Fibroblast of lung (primary cell): ENCODE measurements around the gene ZNF541. TPM values are rescaled to one million over a fixed set of nuclear protein-coding genes. Genes with fewer than 3 reads are reported as not detected.

Source experiments
- DNase-seq, 2 donors: peaks; one replicate each; pipeline versions ENCODE4 v3.0.0 to v3.0.0-alpha.2; 2010; ENCODE audit warnings: low read depth in 2 of 2
- H2AFZ ChIP-seq: 2 replicates; pipeline ENCODE4 v1.5.1; 2012; ENCODE audit warnings: low read length, control low read depth, inconsistent platforms
- H3K27ac ChIP-seq: 2 replicates; pipeline ENCODE4 v1.5.1; 2011; ENCODE audit warnings: low read length, control low read depth; ENCODE audit not compliant: insufficient read depth
- H3K27me3 ChIP-seq: 2 replicates; pipeline ENCODE4 v1.5.1; 2011; ENCODE audit warnings: mild to moderate bottlenecking, low read length; ENCODE audit not compliant: control insufficient read depth, insufficient read depth
- H3K36me3 ChIP-seq: 2 replicates; pipeline ENCODE4 v1.5.1; 2011; ENCODE audit warnings: low read length; ENCODE audit not compliant: control insufficient read depth, insufficient read depth
- H3K4me1 ChIP-seq: 2 replicates; pipeline ENCODE4 v1.5.1; 2011; ENCODE audit warnings: low read length; ENCODE audit not compliant: control insufficient read depth, insufficient read depth; ENCODE audit errors: extremely low read depth
- H3K4me2 ChIP-seq: 2 replicates; pipeline ENCODE4 v1.5.1; 2011; ENCODE audit warnings: low read length, control low read depth; ENCODE audit not compliant: insufficient read depth; ENCODE audit errors: extremely low read depth
- H3K4me3 ChIP-seq, 4 experiments: fragments of 200-600 bp in 1 of 4; sonication (generic) in 1 of 4; replicated peaks in 1 of 4; 2 replicates each; pipeline ENCODE4 v1.5.1; 2011 to 2016; ENCODE audit warnings: low read length in 4 of 4, low read depth in 3 of 4, mild to moderate bottlenecking in 3 of 4, control low read depth in 2 of 4, inconsistent platforms in 1 of 4, mixed read lengths in 1 of 4; ENCODE audit not compliant: insufficient read depth in 1 of 4; ENCODE audit errors: control extremely low read depth in 1 of 4
- H3K79me2 ChIP-seq: 2 replicates; pipeline ENCODE4 v1.5.1; 2012; ENCODE audit warnings: mild to moderate bottlenecking, low read length, inconsistent platforms; ENCODE audit not compliant: control insufficient read depth, insufficient read depth
- H3K9ac ChIP-seq: 2 replicates; pipeline ENCODE4 v1.5.1; 2011; ENCODE audit warnings: mild to moderate bottlenecking, low read length, control low read depth; ENCODE audit not compliant: insufficient read depth
- H3K9me3 ChIP-seq: 2 replicates; pipeline ENCODE4 v1.5.1; 2012; ENCODE audit warnings: low read depth, low read length; ENCODE audit not compliant: control insufficient read depth, insufficient read depth
- H4K20me1 ChIP-seq: 2 replicates; pipeline ENCODE4 v1.5.1; 2011; ENCODE audit warnings: low read length; ENCODE audit not compliant: control insufficient read depth, insufficient read depth; ENCODE audit errors: extremely low read depth
- EZH2 ChIP-seq: IDR thresholded peaks from 2 replicates; pipeline ENCODE4 v1.5.1; 2012; ENCODE audit warnings: low read length, control low read depth, mild to moderate bottlenecking; ENCODE audit errors: missing control alignments
- polyA plus RNA-seq, 2 donors: library from polyadenylated mRNA; depleted of rRNA in 1 of 2; stranded (reverse) in 1 of 2; unstranded in 1 of 2; fragments of >200 nt; gene quantifications; 2 replicates each; pipeline ENCODE4 v1.2.1, GENCODE V29; 2011 to 2012; ENCODE audit warnings: missing spikeins in 1 of 2
- total RNA-seq: library from RNA; depleted of rRNA; stranded (reverse); fragments of >200 nt; gene quantifications from 2 replicates; pipeline ENCODE4 v1.2.1, GENCODE V29; 2014
- TF ChIP-seq, protein P1 (sequence below), 2 donors: IDR thresholded peaks in 1 of 2; conservative IDR thresholded peaks in 1 of 2; 1 replicate in 1 of 2; 2 replicates in 1 of 2; pipeline ENCODE4 v1.5.1; 2011 to 2012; ENCODE audit warnings: low read length in 2 of 2, control low read depth in 1 of 2, inconsistent platforms in 1 of 2, low read depth in 1 of 2, mild to moderate bottlenecking in 1 of 2

Gene ZNF541
- total and polyA plus RNA-seq, 2 donors (not counting 1 experiment from before 2014, with no cell fraction given), result 0.02 to 0.17 TPM

DNA sequence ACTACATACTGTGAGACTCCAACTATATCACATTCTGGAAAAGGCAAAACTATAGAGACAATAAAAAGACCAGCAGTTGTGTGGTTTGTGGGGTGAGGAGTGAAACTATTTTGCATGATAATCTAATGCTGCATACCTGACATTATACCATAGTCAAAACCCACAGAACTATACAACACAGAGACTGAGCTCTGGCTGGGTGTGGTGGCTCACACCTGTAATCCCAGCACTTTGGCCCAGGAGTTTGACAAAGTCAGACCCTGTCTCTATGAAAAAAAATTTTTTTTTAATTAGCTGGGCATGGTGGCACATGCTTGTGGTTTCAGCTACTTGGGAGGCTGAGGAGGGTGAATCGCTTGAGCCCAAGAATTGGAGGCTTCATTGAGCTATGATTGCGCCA is 11.9 kb downstream of the ZNF541 start:
- Histone ChIP-seq H3K36me3 (no peaks in the 10 kb centered on the region), H4K20me1 (no peaks in the 10 kb centered on the region), H3K9ac (no peak overlapping the region), H3K4me2 (no peak overlapping the region), H2AFZ (no peak overlapping the region), H3K4me3 (no peak overlapping the region), H3K27ac (no peak overlapping the region), H3K27me3 (peaks cover 3% of the 10 kb centered on the region), H3K9me3 (no peaks in the 10 kb centered on the region), H3K4me1 (no peaks in the 10 kb centered on the region), H3K79me2 (no peaks in the 10 kb centered on the region)
- DNase-seq, result no peak
- TF ChIP-seq, protein P1, sequence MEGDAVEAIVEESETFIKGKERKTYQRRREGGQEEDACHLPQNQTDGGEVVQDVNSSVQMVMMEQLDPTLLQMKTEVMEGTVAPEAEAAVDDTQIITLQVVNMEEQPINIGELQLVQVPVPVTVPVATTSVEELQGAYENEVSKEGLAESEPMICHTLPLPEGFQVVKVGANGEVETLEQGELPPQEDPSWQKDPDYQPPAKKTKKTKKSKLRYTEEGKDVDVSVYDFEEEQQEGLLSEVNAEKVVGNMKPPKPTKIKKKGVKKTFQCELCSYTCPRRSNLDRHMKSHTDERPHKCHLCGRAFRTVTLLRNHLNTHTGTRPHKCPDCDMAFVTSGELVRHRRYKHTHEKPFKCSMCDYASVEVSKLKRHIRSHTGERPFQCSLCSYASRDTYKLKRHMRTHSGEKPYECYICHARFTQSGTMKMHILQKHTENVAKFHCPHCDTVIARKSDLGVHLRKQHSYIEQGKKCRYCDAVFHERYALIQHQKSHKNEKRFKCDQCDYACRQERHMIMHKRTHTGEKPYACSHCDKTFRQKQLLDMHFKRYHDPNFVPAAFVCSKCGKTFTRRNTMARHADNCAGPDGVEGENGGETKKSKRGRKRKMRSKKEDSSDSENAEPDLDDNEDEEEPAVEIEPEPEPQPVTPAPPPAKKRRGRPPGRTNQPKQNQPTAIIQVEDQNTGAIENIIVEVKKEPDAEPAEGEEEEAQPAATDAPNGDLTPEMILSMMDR (conservative IDR thresholded peaks at IDR 0.05 in 1 of 2, IDR thresholded peaks at IDR 0.05 in 1 of 2; ENCODE audit: low read depth in 1 of 2, low read length in 2 of 2), result no peak
- no peak for TF ChIP-seq EZH2

DNA sequence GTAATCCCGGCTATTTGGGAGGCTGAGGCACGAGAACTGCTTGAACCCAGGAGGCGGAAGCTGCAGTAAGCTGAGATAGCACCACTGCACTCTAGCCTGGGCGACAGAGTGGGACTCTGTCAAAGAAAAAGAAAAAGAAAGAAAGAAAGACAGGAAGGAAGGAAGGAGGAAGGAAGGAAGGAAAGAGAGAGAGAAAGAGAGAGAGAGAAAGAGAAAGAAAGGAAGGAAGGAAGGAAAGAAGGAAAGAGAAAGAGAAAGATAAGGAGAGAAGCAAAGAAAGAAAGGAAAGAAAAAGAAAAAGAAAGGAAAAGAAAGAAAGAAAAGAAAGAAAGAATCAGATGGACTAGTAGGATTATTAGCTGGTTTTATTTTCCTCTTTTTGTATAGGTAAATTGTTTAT is 22.8 kb downstream of the ZNF541 start:
- TF ChIP-seq EZH2, result no peak
- TF ChIP-seq, protein P1 (conservative IDR thresholded peaks at IDR 0.05 in 1 of 2, IDR thresholded peaks at IDR 0.05 in 1 of 2; ENCODE audit: low read depth in 1 of 2, low read length in 2 of 2), result no peak
- Histone ChIP-seq H3K4me3 (no peak overlapping the region), H3K36me3 (no peaks in the 10 kb centered on the region), H2AFZ (no peak overlapping the region), H3K4me2 (no peak overlapping the region), H3K79me2 (no peaks in the 10 kb centered on the region), H3K27ac (no peak overlapping the region), H3K9ac (no peak overlapping the region), H3K27me3 (peaks cover 8% of the 10 kb centered on the region), H4K20me1 (no peaks in the 10 kb centered on the region), H3K4me1 (no peaks in the 10 kb centered on the region), H3K9me3 (no peaks in the 10 kb centered on the region)
- no peak for DNase-seq

DNA sequence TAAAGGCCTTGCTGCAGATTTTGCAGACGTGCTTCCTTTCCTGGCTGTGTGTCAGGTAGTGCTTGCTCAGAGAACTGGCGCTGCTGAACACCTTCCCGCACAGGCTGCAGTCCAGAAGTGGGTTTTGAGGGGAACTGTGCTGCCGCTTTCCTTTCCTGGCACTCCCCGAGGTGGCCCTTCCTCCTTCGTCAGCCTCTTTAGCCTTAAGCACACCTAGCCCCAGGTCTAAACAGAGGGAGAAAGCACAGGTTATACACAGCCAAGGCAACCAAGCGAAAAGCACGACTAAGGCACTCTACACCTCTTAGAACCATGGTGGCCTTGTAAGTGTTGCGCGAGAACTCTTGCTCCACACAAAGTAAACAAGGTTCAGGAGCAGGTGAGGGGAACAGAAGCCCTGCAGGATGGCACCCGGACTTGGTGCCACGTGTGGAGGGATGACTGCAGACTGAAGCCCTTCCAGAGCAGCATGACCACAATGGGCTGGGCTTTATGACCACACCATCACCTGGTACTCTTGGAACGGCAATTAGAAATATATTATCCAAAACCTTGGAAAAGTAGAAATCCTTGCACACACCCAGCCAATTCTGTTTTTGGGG is 23.6 kb downstream of the ZNF541 start:
- H2AFZ ChIP-seq, result no peak overlapping the region
- no peaks in the 10 kb centered on the region for H4K20me1 ChIP-seq
- H3K27me3 ChIP-seq, result peaks cover 10% of the 10 kb centered on the region
- H3K27ac ChIP-seq, result no peak overlapping the region
- no peak overlapping the region for H3K4me2 ChIP-seq
- no peak for DNase-seq
- no peaks in the 10 kb centered on the region for H3K9me3 ChIP-seq
- no peaks in the 10 kb centered on the region for H3K79me2 ChIP-seq
- TF ChIP-seq, protein P1 (conservative IDR thresholded peaks at IDR 0.05 in 1 of 2, IDR thresholded peaks at IDR 0.05 in 1 of 2; ENCODE audit: low read depth in 1 of 2, low read length in 2 of 2), result no peak
- TF ChIP-seq EZH2, result no peak
- H3K4me3 ChIP-seq, result no peak overlapping the region
- no peaks in the 10 kb centered on the region for H3K4me1 ChIP-seq
- no peak overlapping the region for H3K9ac ChIP-seq
- no peaks in the 10 kb centered on the region for H3K36me3 ChIP-seq
